GM18858 (cell line): ENCODE results near the gene HAL.
A peak's percentile ranks its signal among the peaks of the same experiment; 100 is the strongest.
"Not testable (repeated sequence)": the region's sequence is repeated elsewhere in the genome, so short reads cannot be mapped to it uniquely, and the experiment has no call there.

ENCODE experiments used
- ATAC-seq: cut with Tn5 transposase; IDR thresholded peaks from one replicate; pipeline ENCODE4 v1.9.1; 2021; ENCODE audit not compliant: unreplicated experiment

Gene HAL

GRCh38 chr12:95977764-95978305 lies 18.3 kb downstream of the HAL start:
- no peak for ATAC-seq

- ATAC-seq, result no peak
Observed at GRCh38 chr12:95976416-95976832, 19.7 kb downstream of the HAL start.

DNA sequence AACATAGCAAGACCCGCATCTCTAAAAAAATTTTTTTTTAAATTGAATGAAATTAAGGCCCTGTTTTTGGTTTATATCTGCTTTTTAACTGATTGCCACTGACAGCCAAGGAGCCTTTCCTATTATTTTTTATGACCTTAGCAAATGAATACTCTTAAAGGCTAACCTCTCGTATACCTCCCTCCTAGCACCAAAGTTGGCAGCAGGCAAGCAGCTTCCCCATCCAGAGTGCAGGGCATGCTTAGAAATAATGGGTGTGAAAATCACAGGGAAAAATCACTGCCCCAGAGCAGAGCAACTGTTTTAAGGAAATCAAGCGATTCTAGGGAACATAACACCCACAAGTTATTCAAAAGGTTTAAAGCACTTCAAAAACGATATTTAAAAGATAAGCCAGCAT lies 20.7 kb downstream of the HAL start:
- ATAC-seq, result no peak

- ATAC-seq, result no peak
Observed at GRCh38 chr12:95974358-95974757, 21.8 kb downstream of the HAL start.

- no peak for ATAC-seq
Observed at GRCh38 chr12:95972832-95973456, 23.2 kb downstream of the HAL start.

- no peak for ATAC-seq
Observed at GRCh38 chr12:95970905-95971304, 25.2 kb downstream of the HAL start.

DNA sequence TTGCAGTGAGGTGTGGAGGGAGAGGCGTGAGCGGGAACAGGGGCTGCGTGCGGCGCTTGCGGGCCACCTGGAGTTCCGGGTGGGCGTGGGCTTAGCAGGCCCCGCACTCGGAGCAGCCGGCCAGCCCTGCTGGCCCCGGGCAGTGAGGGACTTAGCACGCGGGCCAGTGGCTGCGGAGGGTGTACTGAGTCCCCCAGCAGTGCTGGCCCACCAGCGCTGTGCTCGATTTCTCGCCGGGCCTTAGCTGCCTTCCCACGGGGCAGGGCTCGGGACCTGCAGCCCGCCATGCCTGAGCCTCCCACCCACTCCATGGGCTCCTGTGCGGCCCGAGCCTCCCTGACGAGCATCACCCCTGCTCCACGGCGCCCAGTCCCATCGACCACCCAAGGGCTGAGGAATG lies 27.0 kb downstream of the HAL start:
- ATAC-seq, result not testable (repeated sequence)

DNA sequence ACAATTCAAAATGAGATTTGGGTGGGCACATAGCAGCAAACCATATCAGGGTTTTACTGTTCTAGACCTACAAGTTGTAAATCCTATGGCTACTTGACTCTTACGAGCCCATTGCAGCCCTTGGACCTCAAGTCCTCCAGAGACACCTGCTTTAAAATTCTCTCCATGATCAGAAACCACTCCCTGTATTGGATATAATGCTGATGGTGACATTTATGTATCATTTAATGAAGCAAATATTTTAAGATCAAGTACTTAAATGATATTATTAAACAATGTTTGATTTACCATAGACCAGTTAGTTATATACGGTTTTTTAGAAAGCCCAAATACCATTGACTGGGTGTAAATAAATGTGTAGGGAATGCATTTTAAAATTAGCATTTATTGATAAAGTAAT lies 28.8 kb downstream of the HAL start:
- ATAC-seq, result no peak

DNA sequence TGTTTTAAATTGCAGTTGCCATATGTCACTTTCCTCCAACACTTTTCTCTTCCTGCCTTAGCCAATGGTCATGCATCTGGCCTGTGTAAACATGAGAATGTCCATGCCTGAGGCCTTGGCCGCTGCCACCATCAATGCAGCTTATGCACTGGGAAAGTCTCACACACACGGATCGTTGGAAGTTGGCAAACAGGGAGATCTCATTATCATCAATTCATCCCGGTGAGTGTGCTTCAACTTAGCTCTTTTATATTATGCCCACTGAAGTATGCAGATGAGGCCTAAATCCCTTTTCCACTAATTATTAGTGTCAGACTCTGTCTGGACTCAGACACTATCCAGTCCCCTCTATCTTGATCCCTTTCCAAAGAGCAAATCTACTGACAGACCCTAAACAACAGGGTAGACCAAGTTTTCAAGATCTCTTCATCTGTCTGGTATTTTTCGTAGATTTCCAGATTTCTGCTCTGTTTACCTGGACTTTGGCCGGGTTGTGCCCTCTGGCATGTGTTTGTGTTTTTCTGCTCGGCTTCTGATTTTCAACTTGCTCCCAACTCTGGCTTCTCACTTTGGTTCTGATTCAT lies 29.8 kb downstream of the HAL start:
- ATAC-seq, result no peak

DNA sequence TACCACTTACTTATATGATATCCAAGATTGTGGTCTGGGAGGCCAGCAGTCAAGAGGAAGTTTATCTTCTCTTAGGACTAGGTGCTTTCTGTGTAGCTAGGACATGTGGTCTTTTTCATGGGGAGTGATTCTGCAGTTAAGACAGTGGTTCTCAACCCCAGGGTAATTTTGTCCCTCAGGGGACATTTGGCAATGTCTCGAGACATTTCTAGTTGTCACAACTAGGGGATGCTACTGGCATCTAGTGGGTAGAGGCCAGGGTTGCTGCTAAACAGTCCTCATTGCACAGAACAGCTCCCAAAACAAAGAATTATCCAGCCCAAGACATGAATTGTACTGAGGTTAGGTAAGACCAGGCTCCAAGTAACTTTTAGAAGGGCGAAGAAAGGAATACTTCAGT lies 33.0 kb downstream of the HAL start:
- ATAC-seq, result no peak

DNA sequence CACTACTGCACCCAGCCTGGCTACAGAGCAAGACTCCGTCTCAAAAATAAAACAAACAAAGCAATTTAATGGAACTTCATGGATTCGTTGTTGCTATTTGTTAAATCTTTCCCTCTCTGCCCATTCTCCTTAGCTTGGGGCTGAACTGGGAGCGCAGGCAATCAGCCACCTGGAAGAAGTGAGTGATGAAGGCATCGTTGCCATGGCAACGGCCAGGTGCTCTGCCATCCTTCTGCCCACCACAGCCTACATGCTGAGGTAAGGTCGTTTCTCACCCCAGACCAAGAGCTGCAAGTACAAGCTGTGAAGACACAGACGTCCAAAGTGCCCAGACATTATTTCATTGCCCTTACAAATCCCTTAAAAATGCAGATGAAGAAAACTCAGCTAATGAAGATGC lies 33.9 kb downstream of the HAL start:
- ATAC-seq, result no peak

- no peak for ATAC-seq
Observed at GRCh38 chr12:95960241-95960640, 35.9 kb downstream of the HAL start.

GRCh38 chr12:95959107-95959506 lies 37.0 kb downstream of the HAL start:
- ATAC-seq, result no peak

GRCh38 chr12:95956557-95957145 lies 39.5 kb downstream of the HAL start:
- no peak for ATAC-seq

GRCh38 chr12:95955549-95956159 lies 40.5 kb downstream of the HAL start:
- ATAC-seq, result no peak

GRCh38 chr12:95953000-95953399 lies 43.1 kb downstream of the HAL start:
- ATAC-seq, result no peak

DNA sequence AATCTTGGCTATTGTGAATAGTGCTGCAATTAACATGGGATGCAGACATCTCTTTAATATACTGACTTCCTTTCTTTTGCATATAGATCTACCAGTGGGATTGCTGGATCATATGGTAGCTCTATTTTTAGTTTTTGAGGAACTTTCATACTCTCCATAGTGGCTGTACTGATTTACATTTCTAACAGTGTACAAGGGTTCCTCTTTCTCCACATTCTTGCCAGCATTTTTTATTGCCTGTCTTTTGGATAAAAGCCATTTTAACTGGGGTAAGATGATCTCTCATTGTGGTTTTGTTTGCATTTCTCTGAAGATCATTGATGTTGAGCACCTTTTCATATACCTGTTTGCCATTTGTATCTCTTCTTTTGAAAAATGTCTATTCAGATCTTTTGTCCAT lies 44.6 kb downstream of the HAL start:
- ATAC-seq, result no peak

- ATAC-seq, result no peak
Observed at GRCh38 chr12:95949477-95950206, 46.5 kb downstream of the HAL start.

DNA sequence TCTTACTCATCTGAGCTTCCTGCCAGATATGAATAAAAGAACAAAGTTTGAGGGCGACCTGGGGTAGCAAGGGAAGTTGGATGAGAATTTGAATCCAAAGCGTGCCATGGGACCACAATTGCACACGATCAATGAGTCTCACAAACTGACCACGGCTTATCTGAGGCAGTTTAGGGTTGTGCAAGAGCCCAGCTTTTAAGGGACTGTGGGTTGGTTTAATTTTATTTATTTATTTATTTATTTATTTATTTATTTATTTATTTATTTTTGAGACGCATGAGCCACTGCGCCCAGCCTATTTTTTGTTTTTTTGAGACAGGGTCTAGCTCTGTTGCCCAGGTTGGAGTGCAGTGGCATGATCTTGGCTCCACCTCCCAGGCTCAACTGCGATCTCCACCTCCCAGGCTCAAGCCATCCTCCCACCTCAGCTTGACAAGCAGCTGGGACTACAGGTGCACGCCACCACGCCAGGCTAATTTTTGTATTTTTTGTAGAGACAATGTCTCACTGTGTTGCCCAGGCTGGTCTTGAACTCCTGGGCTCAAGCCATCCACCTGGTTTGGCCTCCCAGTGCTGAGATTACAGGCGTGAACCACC lies 51.9 kb downstream of the HAL start:
- ATAC-seq, result no peak

- ATAC-seq, result peak; percentile 59
Observed at GRCh38 chr12:95943330-95943842, 52.8 kb downstream of the HAL start, which contains the start of gene AMDHD1. Gene AMDHD1, plus strand, starts transcription at chr12:95943331. Its CDS starts 68 bp downstream, at chr12:95943399.
